IPS-15b (cell line): ENCODE data around the gene VSIR.

ENCODE experiments used
- H3K27me3 ChIP-seq: one replicate; pipeline ENCODE4 v1.6.1; 2013; ENCODE audit warnings: low read length; ENCODE audit not compliant: control insufficient read depth, insufficient read depth
- H3K36me3 ChIP-seq: one replicate; pipeline ENCODE4 v1.6.1; 2013; ENCODE audit warnings: low read length; ENCODE audit not compliant: control insufficient read depth, insufficient read depth
- H3K4me1 ChIP-seq: one replicate; pipeline ENCODE4 v1.6.1; 2013; ENCODE audit warnings: mild to moderate bottlenecking, low read length; ENCODE audit not compliant: control insufficient read depth, insufficient read depth
- H3K4me3 ChIP-seq: one replicate; pipeline ENCODE4 v1.5.1; 2013; ENCODE audit warnings: low read depth, low read length
- H3K9ac ChIP-seq: one replicate; pipeline ENCODE4 v1.6.1; 2013; ENCODE audit warnings: low read depth, mild to moderate bottlenecking, low read length
- H3K9me3 ChIP-seq: one replicate; pipeline ENCODE4 v1.6.1; 2013; ENCODE audit warnings: mild to moderate bottlenecking, low read length; ENCODE audit not compliant: control insufficient read depth, insufficient read depth

VSIR gene

GRCh38 chr10:71804077-71804476 is 30.8 kb upstream of the VSIR start:
- Histone ChIP-seq H3K4me3 (no peak overlapping the region), H3K9ac (no peak overlapping the region), H3K4me1 (peaks cover 3% of the 10 kb centered on the region), H3K9me3 (no peaks in the 10 kb centered on the region), H3K36me3 (no peaks in the 10 kb centered on the region), H3K27me3 (peaks cover 15% of the 10 kb centered on the region)

DNA sequence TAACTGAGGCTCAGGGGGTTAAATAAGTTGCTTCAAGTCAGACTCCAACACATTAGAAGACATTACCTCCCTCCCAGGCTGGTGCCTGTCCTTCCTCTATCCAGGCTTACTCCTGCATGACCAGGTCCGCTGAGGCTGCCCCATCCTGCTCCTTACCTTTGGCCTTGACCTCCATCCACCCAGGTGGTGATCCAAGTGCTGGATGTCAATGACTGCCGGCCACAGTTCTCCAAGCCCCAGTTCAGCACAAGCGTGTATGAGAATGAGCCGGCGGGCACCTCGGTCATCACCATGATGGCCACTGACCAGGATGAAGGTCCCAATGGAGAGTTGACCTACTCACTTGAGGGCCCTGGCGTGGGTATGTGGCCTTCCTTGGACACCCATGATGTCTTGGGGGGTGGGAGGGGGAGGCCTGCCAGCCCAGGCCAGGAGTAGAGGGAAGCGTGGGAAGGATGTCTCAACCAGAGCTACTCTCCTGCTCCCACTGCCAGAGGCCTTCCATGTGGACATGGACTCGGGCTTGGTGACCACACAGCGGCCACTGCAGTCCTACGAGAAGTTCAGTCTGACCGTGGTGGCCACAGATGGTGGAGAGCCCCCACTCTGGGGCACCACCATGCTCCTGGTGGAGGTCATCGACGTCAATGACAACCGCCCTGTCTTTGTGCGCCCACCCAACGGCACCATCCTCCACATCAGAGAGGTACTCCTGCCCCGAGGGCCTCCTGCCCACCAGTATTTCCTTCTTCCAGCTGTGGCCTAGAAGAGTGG is 29.6 kb upstream of the VSIR start:
- Histone ChIP-seq H3K36me3 (no peaks in the 10 kb centered on the region), H3K27me3 (peaks cover 15% of the 10 kb centered on the region), H3K4me1 (peaks cover 3% of the 10 kb centered on the region), H3K9ac (no peak overlapping the region), H3K9me3 (no peaks in the 10 kb centered on the region), H3K4me3 (no peak overlapping the region)

- Histone ChIP-seq H3K9ac (no peak overlapping the region), H3K36me3 (no peaks in the 10 kb centered on the region), H3K4me3 (no peak overlapping the region), H3K4me1 (peaks cover 3% of the 10 kb centered on the region), H3K9me3 (no peaks in the 10 kb centered on the region), H3K27me3 (peaks cover 15% of the 10 kb centered on the region)
These were observed 28.9 kb upstream of the VSIR start for GRCh38 chr10:71802235-71802634.

DNA sequence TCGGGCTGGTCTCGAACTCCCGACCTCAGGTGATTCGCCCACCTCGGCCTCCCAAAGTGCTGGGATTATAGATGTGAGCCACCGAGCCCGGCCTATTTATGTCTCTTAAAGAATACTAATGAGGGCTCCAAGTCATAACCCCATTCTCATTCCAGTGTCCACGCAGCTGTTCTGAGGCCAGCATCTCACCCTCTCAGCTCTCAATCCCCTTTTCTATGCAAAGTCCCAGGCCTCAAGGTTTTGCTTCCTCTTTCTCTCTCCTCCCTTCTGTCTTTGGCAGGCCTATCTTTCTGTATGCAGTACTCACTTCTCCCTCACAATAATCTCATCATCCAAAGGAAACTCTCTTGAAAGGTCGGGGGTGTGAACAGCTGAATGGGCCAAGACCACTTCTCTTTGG is 28.0 kb upstream of the VSIR start:
- Histone ChIP-seq H3K9me3 (no peaks in the 10 kb centered on the region), H3K9ac (no peak overlapping the region), H3K4me1 (peaks cover 3% of the 10 kb centered on the region), H3K36me3 (no peaks in the 10 kb centered on the region), H3K27me3 (peaks cover 15% of the 10 kb centered on the region), H3K4me3 (no peak overlapping the region)

DNA sequence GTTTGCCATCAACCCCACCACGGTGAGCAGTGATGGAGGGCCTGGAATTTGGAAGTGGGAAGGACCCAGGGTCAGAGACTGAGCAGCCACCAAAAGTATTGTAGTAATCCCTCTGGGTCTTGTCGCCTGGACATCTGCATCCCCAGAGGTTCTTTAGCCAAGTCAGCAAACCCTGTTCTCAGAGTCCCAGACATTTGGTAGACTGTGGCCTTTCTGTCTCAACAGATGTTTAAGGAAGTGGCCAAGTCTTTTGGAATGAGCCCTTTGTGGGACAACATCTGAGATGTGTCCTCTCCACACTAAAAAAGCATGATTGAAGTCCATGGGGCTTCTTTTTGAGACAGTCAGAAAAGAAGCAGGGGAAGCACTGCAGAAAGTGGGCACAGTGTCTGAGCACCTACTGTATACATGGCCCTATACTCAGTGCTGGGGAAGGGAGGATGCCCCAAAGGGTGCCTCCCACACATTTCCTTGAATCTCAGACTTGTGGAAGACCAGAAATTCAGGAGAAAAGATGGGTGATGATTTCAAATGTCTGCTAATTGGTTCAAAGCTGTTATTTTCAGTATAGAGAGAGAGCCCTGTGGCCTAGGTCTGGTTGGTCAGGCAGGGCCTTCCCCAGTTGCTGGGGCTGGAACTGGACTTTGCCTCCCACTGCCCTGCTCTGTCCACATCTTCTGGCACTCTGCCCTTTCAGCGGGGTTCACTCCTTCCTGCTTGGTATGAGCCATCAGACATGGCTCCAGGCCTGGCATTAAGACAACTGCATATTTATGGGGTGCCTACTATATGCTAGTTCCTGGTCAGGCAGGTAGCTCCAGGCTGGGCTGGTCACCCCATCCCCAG is 26.5 kb upstream of the VSIR start:
- Histone ChIP-seq H3K9me3 (no peaks in the 10 kb centered on the region), H3K9ac (no peak overlapping the region), H3K27me3 (peaks cover 7% of the 10 kb centered on the region), H3K4me1 (no peaks in the 10 kb centered on the region), H3K4me3 (no peak overlapping the region), H3K36me3 (no peaks in the 10 kb centered on the region)

DNA sequence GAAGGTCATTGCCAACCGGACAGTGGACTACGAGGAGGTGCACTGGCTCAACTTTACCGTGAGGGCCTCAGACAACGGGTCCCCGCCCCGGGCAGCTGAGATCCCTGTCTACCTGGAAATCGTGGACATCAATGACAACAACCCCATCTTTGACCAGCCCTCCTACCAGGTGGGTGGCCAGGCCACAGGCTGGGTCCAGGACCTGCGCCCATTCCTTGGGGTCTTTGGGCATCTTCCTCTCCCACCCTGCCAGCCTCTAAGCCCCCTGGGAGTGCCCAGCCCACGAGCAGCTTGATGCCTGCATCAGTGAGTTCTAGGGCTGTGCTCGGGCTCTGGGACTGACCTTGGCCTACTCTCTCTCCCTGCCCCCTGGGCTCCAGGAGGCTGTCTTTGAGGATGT is 25.8 kb upstream of the VSIR start:
- H3K9me3 ChIP-seq = no peaks in the 10 kb centered on the region
- no peak overlapping the region for H3K9ac ChIP-seq
- no peaks in the 10 kb centered on the region for H3K36me3 ChIP-seq
- H3K27me3 ChIP-seq = peaks cover under 1% of the 10 kb centered on the region
- H3K4me1 ChIP-seq = no peaks in the 10 kb centered on the region
- H3K4me3 ChIP-seq = no peak overlapping the region

GRCh38 chr10:71798308-71798624 is 24.9 kb upstream of the VSIR start:
- Histone ChIP-seq H3K4me1 (no peaks in the 10 kb centered on the region), H3K4me3 (no peak overlapping the region), H3K9me3 (no peaks in the 10 kb centered on the region), H3K27me3 (no peaks in the 10 kb centered on the region), H3K36me3 (no peaks in the 10 kb centered on the region), H3K9ac (no peak overlapping the region)

- Histone ChIP-seq H3K27me3 (no peaks in the 10 kb centered on the region), H3K9me3 (no peaks in the 10 kb centered on the region), H3K36me3 (no peaks in the 10 kb centered on the region), H3K4me1 (no peaks in the 10 kb centered on the region), H3K9ac (no peak overlapping the region), H3K4me3 (no peak overlapping the region)
These were observed 24.4 kb upstream of the VSIR start for GRCh38 chr10:71797533-71798307.

DNA sequence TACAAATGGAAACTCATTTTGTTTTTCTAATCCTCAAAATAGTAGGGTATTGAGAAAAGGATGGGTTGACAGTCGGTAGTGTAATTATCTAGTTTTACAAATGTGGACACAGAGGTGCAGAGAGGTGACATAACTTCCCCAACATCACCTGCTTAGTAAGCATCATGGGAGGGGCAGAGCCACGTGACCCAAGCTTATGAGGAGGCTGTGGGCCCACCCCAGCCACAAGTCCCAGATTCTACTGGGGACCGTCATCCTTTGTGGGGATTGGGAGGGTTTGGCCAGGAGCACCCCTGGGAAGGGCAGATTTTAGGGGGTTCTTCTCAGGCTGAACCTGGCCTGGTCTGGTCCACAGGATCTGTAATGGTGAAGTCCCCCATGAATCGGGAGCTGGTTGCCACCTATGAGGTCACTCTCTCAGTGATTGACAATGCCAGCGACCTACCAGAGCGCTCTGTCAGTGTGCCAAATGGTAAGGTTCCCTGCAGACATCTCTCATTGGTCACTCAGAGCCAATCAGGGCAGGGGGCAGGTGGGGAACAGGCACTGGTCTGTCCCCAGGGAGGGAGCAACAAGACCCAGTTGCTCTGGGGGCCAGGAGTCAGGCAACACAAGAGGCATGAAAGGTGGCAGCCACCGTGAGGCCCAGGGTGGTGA is 23.6 kb upstream of the VSIR start:
- Histone ChIP-seq H3K9me3 (no peaks in the 10 kb centered on the region), H3K4me1 (no peaks in the 10 kb centered on the region), H3K4me3 (no peak overlapping the region), H3K9ac (no peak overlapping the region), H3K27me3 (no peaks in the 10 kb centered on the region), H3K36me3 (no peaks in the 10 kb centered on the region)

- no peaks in the 10 kb centered on the region for H3K36me3 ChIP-seq
- H3K4me1 ChIP-seq = no peaks in the 10 kb centered on the region
- no peaks in the 10 kb centered on the region for H3K27me3 ChIP-seq
- H3K4me3 ChIP-seq = no peak overlapping the region
- H3K9ac ChIP-seq = no peak overlapping the region
- no peaks in the 10 kb centered on the region for H3K9me3 ChIP-seq
These were observed 21.9 kb upstream of the VSIR start for GRCh38 chr10:71795248-71795647.

- Histone ChIP-seq H3K4me3 (no peak overlapping the region), H3K27me3 (no peaks in the 10 kb centered on the region), H3K9ac (no peak overlapping the region), H3K9me3 (no peaks in the 10 kb centered on the region), H3K36me3 (no peaks in the 10 kb centered on the region), H3K4me1 (no peaks in the 10 kb centered on the region)
These were observed 17.6 kb upstream of the VSIR start for GRCh38 chr10:71790749-71791440.
